GM21576 (cell line): ENCODE results near the gene HOXB3.

Source experiments
- ATAC-seq: cut with Tn5 transposase; IDR thresholded peaks from one replicate; pipeline ENCODE4 v1.9.1; 2021; ENCODE audit warnings: mild to moderate bottlenecking, moderate library complexity; ENCODE audit not compliant: unreplicated experiment

HOXB3 gene

DNA sequence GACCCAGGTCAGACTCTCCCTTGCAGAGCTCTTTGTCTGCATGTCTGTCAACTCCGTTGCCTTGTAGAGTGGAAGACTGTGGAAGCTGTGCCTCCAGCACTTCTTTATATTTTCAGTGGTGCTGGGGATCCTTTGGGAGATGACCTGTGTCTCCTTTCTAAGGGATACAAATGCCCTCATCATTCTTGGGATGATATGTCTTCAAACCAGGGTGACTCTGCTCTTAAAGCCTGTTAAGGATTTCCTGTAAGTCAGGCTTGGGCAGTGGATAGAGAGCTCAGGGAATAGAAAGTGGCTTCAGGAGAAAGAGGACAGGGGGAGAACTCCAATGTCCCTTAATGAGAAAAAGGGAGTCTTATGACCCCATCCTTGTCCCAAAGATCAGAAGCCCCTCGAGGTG, 1.5 kb downstream of the HOXB3 start:
- ATAC-seq = no peak

DNA sequence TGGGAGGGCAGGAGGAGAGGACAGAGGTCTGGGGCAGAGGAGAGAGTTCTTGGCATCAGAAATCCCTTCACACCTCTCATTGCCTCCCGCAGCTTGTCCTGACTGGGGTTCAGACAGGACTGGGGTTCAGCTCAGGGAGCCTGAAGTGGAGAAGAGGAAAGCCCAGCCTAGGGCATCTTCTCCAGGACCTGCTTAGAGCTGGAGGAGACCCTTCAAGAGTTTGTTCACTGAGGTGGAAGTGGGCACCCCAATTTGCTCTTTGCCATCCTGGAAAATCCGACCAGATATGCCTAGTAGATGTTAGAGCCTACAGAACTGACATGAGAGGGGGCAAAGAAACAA, 2.0 kb downstream of the HOXB3 start:
- ATAC-seq = no peak

DNA sequence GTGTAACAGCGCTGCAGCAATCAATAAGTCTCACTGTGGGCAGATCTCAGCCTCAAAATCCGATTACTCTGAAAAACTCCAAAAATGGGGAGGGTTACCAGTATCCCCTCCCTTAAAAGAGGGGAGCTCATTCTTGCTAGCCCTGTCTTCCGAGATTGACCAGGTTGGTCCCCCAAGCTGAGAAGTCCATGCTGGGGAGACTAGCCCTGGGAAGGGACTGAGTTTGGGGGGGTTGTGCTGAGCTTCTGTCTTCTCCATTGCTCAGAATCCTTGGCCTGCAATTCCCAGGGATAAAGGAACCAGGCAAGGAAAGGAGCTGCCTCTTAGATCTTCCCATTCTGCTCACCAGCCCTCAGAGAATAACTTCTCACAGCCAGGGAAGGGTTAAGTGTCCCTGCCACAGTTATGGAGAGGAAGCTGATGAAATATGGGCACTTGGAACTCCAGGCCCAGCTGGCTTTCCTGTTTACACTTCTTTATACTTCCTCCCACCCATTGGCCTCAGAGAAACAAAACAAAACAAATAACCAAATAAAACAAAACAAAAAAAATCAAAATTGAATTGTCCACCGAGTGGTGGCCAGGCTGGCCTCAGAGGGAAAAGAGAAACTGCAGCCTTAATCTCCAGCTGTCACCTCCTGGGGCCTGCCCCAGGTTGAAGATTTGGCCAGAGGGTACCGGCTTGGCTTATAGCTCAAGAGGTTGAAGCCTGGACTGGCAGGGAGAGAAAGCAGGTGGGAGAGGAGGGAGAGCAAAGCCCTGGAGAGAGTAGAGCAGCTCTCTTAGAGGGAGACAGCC, 2.6 kb downstream of the HOXB3 start:
- no peak for ATAC-seq

DNA sequence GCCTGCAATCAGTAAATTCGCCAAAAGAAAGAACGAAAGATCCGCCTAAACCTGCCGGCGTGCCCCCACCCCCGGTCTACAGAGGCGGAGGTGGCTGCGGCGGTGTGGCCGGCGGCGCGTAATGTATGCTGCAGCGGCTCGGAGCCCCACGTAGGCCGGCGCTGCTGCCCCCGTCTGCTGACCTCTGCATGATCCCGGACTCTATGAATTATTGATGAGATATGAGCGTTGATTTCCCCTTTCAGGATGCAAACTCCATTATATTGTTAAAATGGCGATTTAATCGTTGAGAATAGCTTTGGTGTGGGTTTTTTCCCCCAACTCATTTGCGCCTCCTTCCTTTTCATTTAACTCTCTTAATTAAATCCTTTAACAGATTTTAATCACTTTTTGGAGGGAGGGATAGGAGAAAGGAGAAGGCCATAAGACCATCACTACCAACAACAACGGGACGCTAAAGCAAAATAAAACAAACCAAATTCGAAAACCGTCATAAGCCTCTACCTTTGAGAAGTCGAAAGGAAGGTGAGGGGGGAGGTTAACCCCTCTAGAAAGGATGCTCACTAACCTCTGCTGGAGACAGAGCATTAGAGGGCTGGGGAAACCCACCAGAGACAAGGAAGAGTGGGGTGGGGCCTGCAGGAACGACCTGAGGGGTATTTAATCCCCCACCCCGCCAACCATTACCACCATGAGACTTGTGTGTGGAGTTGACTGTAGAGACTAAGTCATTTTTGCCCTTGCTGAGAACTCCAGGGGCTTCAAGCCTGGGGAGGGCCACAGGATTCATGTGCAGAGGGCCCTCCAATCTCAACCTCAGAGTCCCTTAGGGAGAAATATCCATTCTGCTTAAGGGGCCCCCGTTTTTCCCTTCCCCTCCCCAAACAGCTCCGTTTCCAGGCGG, 3.4 kb downstream of the HOXB3 start:
- no peak for ATAC-seq

GRCh38 chr17:48584223-48584741, 5.8 kb downstream of the HOXB3 start:
- no peak for ATAC-seq

- no peak for ATAC-seq
Measured at GRCh38 chr17:48583708-48584222, 6.3 kb downstream of the HOXB3 start.

DNA sequence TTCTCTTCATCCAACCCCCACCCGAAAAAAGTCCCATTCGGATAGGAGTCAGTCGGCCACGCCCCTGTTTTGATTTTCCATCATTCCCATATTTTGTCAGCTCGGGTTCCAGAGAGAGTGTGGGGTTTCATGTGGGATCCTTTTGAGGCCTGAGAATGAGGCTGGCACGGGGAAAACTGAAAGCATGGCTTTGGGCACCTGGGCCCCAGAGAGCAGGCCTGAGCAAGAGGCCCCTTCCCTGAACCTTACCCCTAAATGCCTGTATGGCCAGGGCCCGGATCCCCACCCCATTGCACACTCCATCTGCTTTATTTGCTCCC, 7.3 kb downstream of the HOXB3 start:
- no peak for ATAC-seq

- no peak for ATAC-seq
Measured at GRCh38 chr17:48579760-48580554, 10.1 kb downstream of the HOXB3 start.

DNA sequence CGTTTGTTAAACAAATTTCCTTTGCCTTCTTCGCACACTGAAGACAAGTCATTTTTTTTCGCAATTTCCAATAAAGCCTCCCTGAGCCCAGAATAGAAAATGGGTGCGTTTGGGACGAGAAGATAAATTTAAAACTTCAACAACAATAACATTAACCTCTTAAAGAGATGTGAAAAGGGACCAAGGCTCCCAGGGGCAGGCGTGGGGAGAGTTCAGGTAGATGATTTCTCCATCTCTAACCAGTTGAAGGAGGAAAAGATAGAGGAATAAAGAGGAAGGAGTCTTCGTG, 10.6 kb downstream of the HOXB3 start:
- no peak for ATAC-seq

DNA sequence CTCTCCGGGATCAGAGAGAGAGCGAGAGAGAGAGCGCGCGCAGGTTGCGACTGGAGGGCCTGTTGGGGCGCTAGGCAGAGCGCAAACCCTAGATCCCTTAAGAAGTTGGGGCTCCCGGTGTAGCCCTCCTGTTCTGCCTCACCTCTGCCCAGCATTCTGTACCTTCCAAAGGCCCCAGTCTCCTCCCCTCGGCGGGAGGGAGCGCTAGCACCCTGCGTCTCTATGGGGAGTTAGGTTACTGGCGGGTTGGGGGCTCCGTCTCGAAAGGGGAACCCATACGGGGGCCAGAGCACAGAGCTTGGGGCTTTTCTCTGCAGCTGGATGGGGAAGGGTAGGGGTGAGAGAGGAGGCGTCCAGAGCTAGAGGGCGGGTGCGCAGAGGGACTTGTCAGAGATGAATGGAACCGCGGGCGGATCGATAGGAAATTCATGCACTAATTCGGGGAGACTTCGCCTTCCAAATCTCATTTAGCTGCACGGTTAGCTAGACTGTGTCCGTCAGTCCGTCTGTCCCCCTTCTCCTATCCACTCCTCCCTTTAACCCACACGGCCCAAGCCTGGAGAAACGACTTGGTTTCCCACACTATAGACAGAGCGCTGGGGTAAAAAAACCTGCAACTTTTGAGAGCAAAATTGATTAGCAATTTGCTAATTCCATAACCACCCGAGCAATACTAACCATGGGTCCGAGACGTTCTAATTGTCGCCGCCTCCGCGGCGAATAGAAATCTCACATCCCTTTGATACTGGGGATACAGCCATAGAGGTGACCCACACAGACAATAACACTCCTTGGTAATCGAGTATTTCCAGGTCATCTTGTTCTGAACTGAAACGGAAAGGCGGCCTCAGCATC, 11.2 kb downstream of the HOXB3 start:
- peak; percentile 11 for ATAC-seq

DNA sequence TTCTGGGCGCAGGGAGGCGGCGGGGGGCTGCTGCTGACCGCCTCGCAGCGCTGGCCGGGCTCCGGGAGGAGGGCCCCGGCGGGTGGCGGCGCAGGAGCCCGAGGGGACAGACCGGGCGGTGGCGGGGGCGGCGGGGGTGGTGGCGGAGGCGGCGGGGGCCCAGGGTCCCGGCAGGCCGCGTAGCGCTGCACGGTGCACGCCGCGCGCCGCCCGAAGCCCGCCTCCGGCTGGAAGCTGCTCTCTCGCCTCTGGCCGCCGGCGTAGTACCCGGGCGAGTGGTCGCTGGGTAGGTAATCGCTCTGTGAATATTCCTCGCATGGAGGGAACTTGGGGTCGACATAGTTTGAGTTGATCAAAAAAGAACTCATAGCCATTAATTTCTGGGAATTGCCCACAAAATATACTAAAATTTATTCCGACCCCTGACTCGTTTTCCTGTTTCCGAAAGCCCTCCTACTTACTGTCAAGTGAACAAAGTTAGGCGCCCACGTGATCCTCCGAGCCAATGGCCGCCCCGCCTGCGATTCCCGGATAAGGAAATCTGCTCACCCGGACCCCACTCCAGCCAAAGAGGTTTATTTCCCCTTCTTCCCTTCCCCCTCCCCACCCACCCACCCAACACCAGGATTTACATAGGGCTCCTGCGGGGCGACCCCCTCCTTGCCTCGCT, 12.0 kb downstream of the HOXB3 start, which contains the start of gene HOXB4:
HOXB4 (minus strand) TSS at position 405 of the 670 bp plus-strand sequence; CDS start at position 374, 31 bp downstream.
- ATAC-seq = peak; percentile 49

DNA sequence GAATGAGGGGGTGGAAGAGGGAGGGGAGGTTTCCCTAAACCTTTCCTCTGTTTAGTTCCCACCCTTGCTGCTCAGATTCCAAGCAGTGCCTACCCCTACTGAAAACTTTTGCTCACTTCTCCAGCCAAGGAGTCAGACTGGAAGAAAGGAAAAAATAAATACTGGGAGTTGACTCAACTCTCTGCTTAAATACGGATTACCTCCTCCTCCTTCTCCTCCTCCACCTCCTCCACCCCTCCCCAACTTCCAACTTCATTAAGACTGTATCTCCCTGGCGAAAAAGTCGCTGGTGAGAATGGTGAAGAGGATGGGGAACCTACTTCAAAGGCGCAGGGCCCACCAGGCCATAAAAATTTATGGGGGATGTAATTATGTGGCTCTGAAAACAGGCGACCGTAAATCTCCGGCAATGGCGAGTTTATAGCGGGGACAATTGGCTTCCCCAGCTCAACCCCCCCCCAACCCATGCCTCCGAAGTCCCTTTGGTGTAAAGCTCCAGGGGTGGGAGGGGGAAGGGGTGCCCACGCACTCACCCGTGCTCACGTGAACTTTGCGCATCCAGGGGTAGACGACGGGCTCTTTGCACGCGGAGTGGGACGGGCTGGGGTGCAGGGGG, 12.6 kb downstream of the HOXB3 start:
- no peak for ATAC-seq

DNA sequence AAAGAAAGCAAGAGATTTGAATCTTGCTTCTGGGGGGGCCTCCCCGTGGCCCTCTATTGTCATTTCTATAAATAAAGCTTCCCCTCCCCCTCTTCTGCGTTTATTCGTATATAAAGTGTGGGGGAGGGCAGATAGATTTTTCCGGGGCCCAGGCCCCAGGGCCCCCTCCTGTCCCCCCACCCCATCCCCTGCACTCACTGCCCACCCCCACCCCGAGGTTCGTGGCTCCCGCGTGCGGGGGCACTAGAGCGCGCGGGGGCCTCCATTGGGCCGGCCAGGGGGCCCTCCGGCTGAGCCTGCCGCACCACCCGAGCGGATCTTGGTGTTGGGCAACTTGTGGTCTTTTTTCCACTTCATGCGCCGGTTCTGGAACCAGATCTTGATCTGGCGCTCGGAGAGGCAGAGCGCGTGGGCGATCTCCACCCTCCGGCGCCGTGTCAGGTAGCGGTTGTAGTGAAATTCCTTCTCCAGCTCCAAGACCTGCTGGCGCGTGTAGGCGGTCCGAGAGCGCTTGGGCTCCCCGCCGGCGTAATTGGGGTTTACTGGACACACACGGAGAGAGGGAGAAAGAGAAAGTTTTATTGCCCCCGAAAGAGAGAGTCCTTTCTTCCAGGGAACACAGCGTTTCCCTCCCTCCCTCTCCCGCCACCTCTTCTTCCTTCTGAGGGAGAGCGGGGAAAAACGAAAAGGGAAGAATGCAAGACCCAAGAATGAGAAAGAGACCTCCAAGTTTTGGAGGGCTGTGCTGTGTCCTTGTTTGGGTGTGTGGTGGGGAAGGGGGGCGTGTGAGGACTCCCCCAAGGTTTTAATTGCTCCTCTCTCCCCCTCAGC, 13.3 kb downstream of the HOXB3 start:
- no peak for ATAC-seq

- ATAC-seq = no peak
Measured at GRCh38 chr17:48575673-48576478, 14.2 kb downstream of the HOXB3 start.

GRCh38 chr17:48575066-48575582, 14.9 kb downstream of the HOXB3 start:
- ATAC-seq = no peak

DNA sequence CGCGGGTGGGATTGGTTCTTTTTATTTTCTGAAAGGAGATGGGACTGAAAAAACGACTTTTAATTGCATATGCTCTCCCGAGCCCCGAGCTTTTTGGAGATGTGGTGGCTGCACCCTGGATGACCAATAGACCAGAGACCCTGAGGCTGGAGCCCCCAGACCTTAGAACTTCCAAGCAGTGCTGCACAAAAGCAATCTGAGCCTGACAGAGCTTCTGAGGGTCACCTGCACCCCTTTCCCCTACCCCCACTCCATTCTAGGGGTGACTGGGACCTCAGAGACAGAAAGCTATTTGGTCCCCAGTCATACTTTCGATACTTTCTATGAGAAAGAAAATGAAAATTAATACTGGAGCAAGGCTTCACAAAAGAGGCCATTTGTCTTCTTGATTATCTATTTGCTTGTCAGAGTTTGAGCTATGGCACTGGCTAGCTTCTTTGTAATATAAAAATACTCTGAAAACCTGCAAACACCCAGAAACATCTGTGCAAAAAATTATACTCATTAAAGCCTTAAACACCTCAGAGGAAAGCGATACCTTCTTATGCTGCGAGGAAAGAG, 15.5 kb downstream of the HOXB3 start:
- ATAC-seq = no peak

DNA sequence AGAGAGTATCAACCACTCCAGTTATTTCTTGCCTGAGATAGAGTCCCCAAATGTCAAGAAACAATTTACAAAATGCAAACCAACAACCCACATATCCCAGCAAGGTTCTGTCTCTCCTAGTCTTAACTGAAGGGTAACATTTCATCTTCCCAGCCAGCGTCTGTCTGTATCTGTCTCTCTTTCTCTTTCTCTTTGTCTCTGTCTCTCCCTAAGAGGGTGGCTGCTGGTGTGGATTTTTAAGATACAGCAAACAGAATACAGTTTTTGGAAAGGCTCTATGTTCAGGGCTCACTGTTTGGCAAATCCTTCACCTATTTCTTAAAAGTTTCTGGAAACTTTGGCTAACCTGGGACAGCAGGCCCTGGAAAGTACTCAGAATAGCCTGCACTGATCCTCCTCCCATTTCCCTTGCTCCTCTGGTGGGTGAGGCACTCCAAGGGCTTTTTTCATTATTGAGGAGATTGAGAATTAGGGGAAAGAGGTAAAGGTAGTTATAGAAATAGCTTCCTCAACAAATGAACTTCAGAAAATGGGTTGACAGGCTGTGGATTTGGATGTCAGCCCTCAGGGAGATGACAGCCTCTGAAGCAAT, 18.1 kb downstream of the HOXB3 start:
- no peak for ATAC-seq
